ENCODE data around the gene CARF. TPM values are rescaled to one million over a fixed set of nuclear protein-coding genes. Genes with fewer than 3 reads are reported as not detected.
A peak's percentile ranks its signal among the peaks of the same experiment; 100 is the strongest.

CARF gene
- total RNA-seq, 1 donor: 14.0 TPM

- H3K4me3 ChIP-seq (ENCODE audit: low read depth, low read length): no peak overlapping the region
- DNase-seq (ENCODE audit: low read depth): peak; percentile 4
Observed at GRCh38 chr2:203002054-203002821, 90.2 kb downstream of the CARF start.

GRCh38 chr2:203003716-203004115 lies 91.6 kb downstream of the CARF start:
- TF ChIP-seq CTCF (IDR thresholded peaks at IDR 0.05; ENCODE audit: insufficient read depth, low read length): no peak
- no peak overlapping the region for H3K4me3 ChIP-seq (ENCODE audit: low read depth, low read length)
- no peak for DNase-seq (ENCODE audit: low read depth)

More at GRCh38 chr2:203002054-203002821, 90.2 kb downstream of the CARF start:
- TF ChIP-seq CTCF (IDR thresholded peaks at IDR 0.05; ENCODE audit: insufficient read depth, low read length): no peak

GRCh38 chr2:203014456-203015199 lies 102.6 kb downstream of the CARF start, which contains the start of gene NBEAL1:
NBEAL1 (plus strand) TSS chr2:203014875; CDS start chr2:203016385, 1,510 bp downstream.
- TF ChIP-seq CTCF (IDR thresholded peaks at IDR 0.05; ENCODE audit: insufficient read depth, low read length): no peak
- H3K4me3 ChIP-seq (ENCODE audit: low read depth, low read length): peak within 1 kb of the TSS; percentile 94
- peak; percentile 99 for DNase-seq (ENCODE audit: low read depth)

GRCh38 chr2:203016716-203017115 lies 104.6 kb downstream of the CARF start:
- H3K4me3 ChIP-seq (ENCODE audit: low read depth, low read length): peak overlapping the region; percentile 94
- no peak for TF ChIP-seq CTCF (IDR thresholded peaks at IDR 0.05; ENCODE audit: insufficient read depth, low read length)
- peak; percentile 7 for DNase-seq (ENCODE audit: low read depth)

- TF ChIP-seq CTCF (IDR thresholded peaks at IDR 0.05; ENCODE audit: insufficient read depth, low read length): no peak
- peak; percentile 50 for DNase-seq (ENCODE audit: low read depth)
- peak overlapping the region; percentile 58 for H3K4me3 ChIP-seq (ENCODE audit: low read depth, low read length)
Observed at GRCh38 chr2:203018181-203018580, 106.1 kb downstream of the CARF start.

GRCh38 chr2:203019142-203019541 lies 107.1 kb downstream of the CARF start:
- no peak for DNase-seq (ENCODE audit: low read depth)
- TF ChIP-seq CTCF (IDR thresholded peaks at IDR 0.05; ENCODE audit: insufficient read depth, low read length): peak; percentile 23
- peak overlapping the region; percentile 58 for H3K4me3 ChIP-seq (ENCODE audit: low read depth, low read length)

All from fibroblast of the aortic adventitia (primary cell).